CD14-positive monocyte (primary cell): ENCODE data around the gene TNN. TPM values are rescaled to one million over a fixed set of nuclear protein-coding genes. Genes with fewer than 3 reads are reported as not detected.

ENCODE experiments used
- DNase-seq, 3 donors: peaks; one replicate each; pipeline ENCODE4 v3.0.0-alpha.2; 2011 to 2022
- H2AFZ ChIP-seq: 2 replicates; pipeline ENCODE4 v1.6.0; 2012; ENCODE audit warnings: mild to moderate bottlenecking, low read depth, low read length, inconsistent platforms; ENCODE audit not compliant: insufficient read depth, poor library complexity, severe bottlenecking
- H3K27ac ChIP-seq, 2 donors: 1 replicate in 1 of 2; 2 replicates in 1 of 2; pipeline ENCODE4 v1.5.1; 2012 to 2013; ENCODE audit warnings: low read length in 2 of 2, control low read depth in 1 of 2, inconsistent platforms in 1 of 2, low read depth in 1 of 2, mild to moderate bottlenecking in 1 of 2
- H3K27me3 ChIP-seq, 2 donors: one replicate each; pipeline versions ENCODE4 v1.6.0 to v1.6.1; 2011 to 2013; ENCODE audit warnings: low read length in 2 of 2; ENCODE audit not compliant: control insufficient read depth in 2 of 2, insufficient read depth in 2 of 2
- H3K36me3 ChIP-seq, 2 donors: replicated peaks in 1 of 2; 1 replicate in 1 of 2; 2 replicates in 1 of 2; pipeline versions ENCODE4 v1.5.1 to v1.6.1; 2012 to 2013; ENCODE audit warnings: low read length in 2 of 2, control low read depth in 1 of 2, inconsistent platforms in 1 of 2, mild to moderate bottlenecking in 1 of 2; ENCODE audit not compliant: insufficient read depth in 2 of 2, control insufficient read depth in 1 of 2
- H3K4me1 ChIP-seq, 2 donors: 1 replicate in 1 of 2; 2 replicates in 1 of 2; pipeline versions ENCODE4 v1.5.1 to v1.6.1; 2012 to 2013; ENCODE audit warnings: low read length in 2 of 2, control low read depth in 1 of 2, inconsistent platforms in 1 of 2, mild to moderate bottlenecking in 1 of 2, moderate library complexity in 1 of 2; ENCODE audit not compliant: insufficient read depth in 2 of 2, control insufficient read depth in 1 of 2
- H3K4me2 ChIP-seq: replicated peaks from 2 replicates; pipeline ENCODE3; 2012; ENCODE audit warnings: low read length, moderate library complexity, mild to moderate bottlenecking; ENCODE audit not compliant: poor library complexity, severe bottlenecking; ENCODE audit errors: extremely low read depth
- H3K4me3 ChIP-seq, 3 experiments: fragments of 200-600 bp in 1 of 3; sonication (generic) in 1 of 3; replicated peaks in 1 of 3; 1 replicate in 2 of 3; 2 replicates in 1 of 3; pipeline ENCODE4 v1.5.1; 2011 to 2013; ENCODE audit warnings: low read length in 3 of 3, mild to moderate bottlenecking in 3 of 3, control low read depth in 2 of 3, low read depth in 2 of 3, inconsistent platforms in 1 of 3, moderate library complexity in 1 of 3
- H3K79me2 ChIP-seq: 2 replicates; pipeline ENCODE4 v1.6.0; 2012; ENCODE audit warnings: mild to moderate bottlenecking, control low read depth, inconsistent platforms, low read length, moderate library complexity; ENCODE audit not compliant: insufficient read depth
- H3K9ac ChIP-seq: 2 replicates; pipeline ENCODE4 v1.6.0; 2017; ENCODE audit warnings: low read length, mild to moderate bottlenecking; ENCODE audit not compliant: insufficient read depth, poor library complexity, severe bottlenecking
- H3K9me3 ChIP-seq, 2 donors: replicated peaks in 1 of 2; 1 replicate in 1 of 2; 2 replicates in 1 of 2; pipeline versions ENCODE4 v1.5.1 to v1.6.1; 2012 to 2013; ENCODE audit warnings: low read length in 2 of 2, control low read depth in 1 of 2; ENCODE audit not compliant: control insufficient read depth in 1 of 2, insufficient read depth in 1 of 2
- H4K20me1 ChIP-seq: 2 replicates; pipeline ENCODE4 v1.6.0; 2012; ENCODE audit warnings: mild to moderate bottlenecking, low read length, control low read depth, moderate library complexity; ENCODE audit not compliant: insufficient read depth
- H3K27ac Mint-ChIP-seq, 7 donors: one replicate each; pipeline ENCODE4 v1.8.0; 2020; ENCODE audit warnings: mild to moderate bottlenecking in 7 of 7, mixed read lengths in 7 of 7, moderate library complexity in 6 of 7, inconsistent platforms in 2 of 7
- H3K27me3 Mint-ChIP-seq, 3 donors: one replicate each; pipeline ENCODE4 v1.8.0; 2021 to 2022; ENCODE audit warnings: low read depth in 3 of 3, mild to moderate bottlenecking in 3 of 3, mixed read lengths in 3 of 3, moderate library complexity in 3 of 3, inconsistent platforms in 1 of 3
- H3K36me3 Mint-ChIP-seq, 2 donors: one replicate each; pipeline ENCODE4 v1.8.0; 2020; ENCODE audit warnings: mixed read lengths in 2 of 2, inconsistent platforms in 1 of 2, mild to moderate bottlenecking in 1 of 2
- H3K4me1 Mint-ChIP-seq: one replicate; pipeline ENCODE4 v1.8.0; 2020; ENCODE audit warnings: mild to moderate bottlenecking, mixed read lengths
- H3K4me3 Mint-ChIP-seq, 2 donors: one replicate each; pipeline ENCODE4 v1.8.0; 2020; ENCODE audit warnings: mild to moderate bottlenecking in 2 of 2, mixed read lengths in 2 of 2, moderate library complexity in 1 of 2
- H3K9me3 Mint-ChIP-seq, 7 donors: one replicate each; pipeline ENCODE4 v1.8.0; 2020 to 2022; ENCODE audit warnings: mixed read lengths in 7 of 7, mild to moderate bottlenecking in 6 of 7, moderate library complexity in 6 of 7, inconsistent platforms in 2 of 7
- WGBS: methylation state at CpG from one replicate; pipeline ENCODE4 v1.1.5; 2013; ENCODE audit warnings: missing lambda C conversion rate; ENCODE audit not compliant: insufficient coverage; 5-methylcytosine and 5-hydroxymethylcytosine counted together
- intact Hi-C, 2 donors: fragments of 100-400 bp; cut with micrococcal nuclease; formaldehyde crosslinking; loops; one replicate each; pipeline versions ENCODE4 v1.15.0 to v1.15.1; 2023
- polyA plus RNA-seq, 3 donors: library from polyadenylated mRNA; depleted of rRNA in 1 of 3; unstranded in 2 of 3; stranded (reverse) in 1 of 3; fragments of 300-500 nt in 2 of 3; fragments of >200 nt in 1 of 3; fragmentation: Illumina TruSeq in 2 of 3; gene quantifications; 1 replicate in 2 of 3; 2 replicates in 1 of 3; pipeline ENCODE4 v1.2.3, GENCODE V29; 2012 to 2021
- TF ChIP-seq, protein P1 (sequence below): fragments of 200-600 bp; IDR thresholded peaks from one replicate; pipeline ENCODE4 v1.8.0; 2022; ENCODE audit warnings: antibody characterized with exemption, mild to moderate bottlenecking

The TNN gene
- polyA plus RNA-seq, 3 donors: not detected

DNA sequence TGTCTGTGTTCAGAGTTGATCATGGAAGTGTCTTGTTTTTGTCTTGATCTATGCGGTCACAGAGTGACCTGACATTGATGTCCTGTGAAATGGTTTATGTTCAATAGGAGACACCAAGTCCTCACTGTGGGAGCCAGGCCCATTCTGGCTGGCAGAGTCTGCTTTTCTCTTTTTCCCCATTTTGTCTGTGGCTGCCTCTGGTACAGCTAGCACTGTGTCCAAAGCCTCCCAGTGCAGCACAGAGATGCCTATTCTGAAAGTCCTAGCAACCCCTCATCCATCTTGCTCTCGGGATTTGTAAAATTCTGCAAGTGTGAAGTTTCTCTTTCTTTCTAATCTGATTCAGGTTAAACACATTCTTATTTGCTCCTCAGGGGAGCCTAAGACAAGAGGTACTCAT is 14.3 kb downstream of the TNN start:
- H3K27me3 Mint-ChIP-seq: peaks cover 0 to 3% (median 0%) of the 10 kb centered on the region in 3 donors
- no peaks in the 10 kb centered on the region for H3K36me3 ChIP-seq
- H3K9me3 Mint-ChIP-seq: peaks cover 0 to 1% (median 0%) of the 10 kb centered on the region in 7 donors
- H3K27me3 ChIP-seq: no peaks in the 10 kb centered on the region
- no peaks in the 10 kb centered on the region for H3K79me2 ChIP-seq
- no peak overlapping the region for H3K9ac ChIP-seq
- H3K27ac ChIP-seq: no peak overlapping the region
- H3K4me3 Mint-ChIP-seq: no peak overlapping the region
- TF ChIP-seq, protein P1, sequence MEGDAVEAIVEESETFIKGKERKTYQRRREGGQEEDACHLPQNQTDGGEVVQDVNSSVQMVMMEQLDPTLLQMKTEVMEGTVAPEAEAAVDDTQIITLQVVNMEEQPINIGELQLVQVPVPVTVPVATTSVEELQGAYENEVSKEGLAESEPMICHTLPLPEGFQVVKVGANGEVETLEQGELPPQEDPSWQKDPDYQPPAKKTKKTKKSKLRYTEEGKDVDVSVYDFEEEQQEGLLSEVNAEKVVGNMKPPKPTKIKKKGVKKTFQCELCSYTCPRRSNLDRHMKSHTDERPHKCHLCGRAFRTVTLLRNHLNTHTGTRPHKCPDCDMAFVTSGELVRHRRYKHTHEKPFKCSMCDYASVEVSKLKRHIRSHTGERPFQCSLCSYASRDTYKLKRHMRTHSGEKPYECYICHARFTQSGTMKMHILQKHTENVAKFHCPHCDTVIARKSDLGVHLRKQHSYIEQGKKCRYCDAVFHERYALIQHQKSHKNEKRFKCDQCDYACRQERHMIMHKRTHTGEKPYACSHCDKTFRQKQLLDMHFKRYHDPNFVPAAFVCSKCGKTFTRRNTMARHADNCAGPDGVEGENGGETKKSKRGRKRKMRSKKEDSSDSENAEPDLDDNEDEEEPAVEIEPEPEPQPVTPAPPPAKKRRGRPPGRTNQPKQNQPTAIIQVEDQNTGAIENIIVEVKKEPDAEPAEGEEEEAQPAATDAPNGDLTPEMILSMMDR: no peak
- no peak overlapping the region for H2AFZ ChIP-seq
- no peaks in the 10 kb centered on the region for H3K9me3 ChIP-seq
- H3K4me3 ChIP-seq: no peak overlapping the region
- H3K36me3 Mint-ChIP-seq: no peaks in the 10 kb centered on the region
- intact Hi-C loops: no loop called here
- no peaks in the 10 kb centered on the region for H4K20me1 ChIP-seq
- H3K4me1 ChIP-seq: no peaks in the 10 kb centered on the region
- H3K27ac Mint-ChIP-seq: no peak overlapping the region
- 93% methylated on average over 2 of the region's 2 CpGs for WGBS
- H3K4me2 ChIP-seq: no peak overlapping the region
- DNase-seq: no peak
- H3K4me1 Mint-ChIP-seq: peaks cover 3% of the 10 kb centered on the region

DNA sequence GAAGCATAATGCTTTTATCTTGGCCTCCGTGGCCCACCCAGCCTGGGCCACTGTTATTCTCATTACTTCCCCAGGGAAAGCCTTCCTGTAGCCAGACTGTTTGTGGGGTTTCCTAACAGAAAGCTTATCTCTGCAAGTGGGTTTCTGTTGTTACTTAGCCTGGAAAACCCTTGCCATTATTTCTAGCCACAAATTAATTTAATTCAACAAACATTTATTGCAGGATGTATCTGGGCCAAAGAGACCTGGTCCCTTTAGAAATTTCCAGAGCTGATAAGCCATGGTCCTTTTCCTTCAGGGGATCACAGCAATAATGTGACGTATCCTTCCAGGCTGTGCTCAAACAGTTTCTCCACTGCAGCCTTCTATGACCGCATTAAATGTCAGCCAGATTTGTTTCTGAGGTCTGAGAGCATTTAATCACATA is 20.9 kb downstream of the TNN start:
- Mint-ChIP-seq H3K4me3 (no peak overlapping the region), H3K4me1 (peaks cover 14% of the 10 kb centered on the region), H3K27me3 (peaks cover 0 to 3% (median 2%) of the 10 kb centered on the region in 3 donors), H3K36me3 (no peaks in the 10 kb centered on the region), H3K27ac (no peak overlapping the region), H3K9me3 (peaks cover 0 to 2% (median 0%) of the 10 kb centered on the region in 7 donors)
- intact Hi-C loops: no loop called here
- H3K9ac ChIP-seq: no peak overlapping the region
- peak overlapping the region; percentile 48 for H2AFZ ChIP-seq
- H3K27me3 ChIP-seq: no peaks in the 10 kb centered on the region
- no peaks in the 10 kb centered on the region for H3K79me2 ChIP-seq
- 100% methylated on average over 1 of the region's 3 CpGs for WGBS
- H3K27ac ChIP-seq: no peak overlapping the region
- no peak overlapping the region for H3K4me2 ChIP-seq
- H3K9me3 ChIP-seq: no peaks in the 10 kb centered on the region
- DNase-seq: no peak
- no peaks in the 10 kb centered on the region for H4K20me1 ChIP-seq
- TF ChIP-seq, protein P1: no peak
- H3K4me1 ChIP-seq: peaks cover 7 to 10% of the 10 kb centered on the region in 2 donors
- no peaks in the 10 kb centered on the region for H3K36me3 ChIP-seq
- no peak overlapping the region for H3K4me3 ChIP-seq
